HCT116 (cell line): ENCODE measurements around the gene ARHGEF19. TPM values are rescaled to one million over a fixed set of nuclear protein-coding genes. Genes with fewer than 3 reads are reported as not detected.

Experiments
- ATAC-seq: fragments of 200-7000 bp; cut with Tn5 transposase; 2 replicates; pipeline ENCODE4 v1.9.1; 2020; ENCODE audit warnings: mild to moderate bottlenecking, moderate library complexity
- BruUV-seq: library from RNA; stranded (reverse); fragments of 400-500 nt; replicated peaks from 2 replicates; lab custom pipeline; 2021; lab: Mats Ljungman, UMichigan
- CTCF ChIA-PET: fragments of 300-600 bp; sonication (Branson Sonifier 250); formaldehyde crosslinking; loops from one replicate; lab custom pipeline; 2021; ENCODE audit warnings: antibody characterized with exemption; lab: Charles Lee
- POLR2A ChIA-PET: fragments of 300-600, 350-600 bp; sonication (Branson Sonifier 250); formaldehyde crosslinking; loops from one replicate; lab custom pipeline; 2021; ENCODE audit warnings: antibody characterized with exemption; lab: Charles Lee
- RAD21 ChIA-PET, 2 experiments: fragments of 300-600 bp; sonication (Branson Sonifier 250); formaldehyde crosslinking; loops; one replicate each; lab custom pipeline; 2023; ENCODE audit warnings: low total read pairs in 2 of 2; ENCODE audit not compliant: uncharacterized antibody in 2 of 2, unreplicated experiment in 2 of 2, low non-redundant PET in 1 of 2; lab: Charles Lee
- DNase-seq: peaks from one replicate; pipeline ENCODE4 v3.0.0-alpha.2; 2010; ENCODE audit warnings: low read depth, low spot score
- H2AFZ ChIP-seq: fragments of 200-600 bp; shearing (Covaris generic), sonication (generic); 2 replicates; pipeline ENCODE4 v1.6.1; 2017; ENCODE audit warnings: low read depth, mixed run types, mixed read lengths, antibody characterized with exemption, low read length; ENCODE audit not compliant: poor library complexity, severe bottlenecking
- H3K27ac ChIP-seq: 2 replicates; pipeline ENCODE4 v1.5.1; 2012; ENCODE audit warnings: low read depth, low read length
- H3K27me3 ChIP-seq: fragments of 200-600 bp; sonication (generic); 2 replicates; pipeline ENCODE4 v1.6.1; 2016; ENCODE audit warnings: mixed run types, low read length, mixed read lengths; ENCODE audit not compliant: insufficient read depth
- H3K36me3 ChIP-seq, 2 experiments: fragments of 200-500 bp in 1 of 2; fragments of 200-600 bp in 1 of 2; sonication (Bioruptor generic) in 1 of 2; sonication (generic) in 1 of 2; 2 replicates each; pipeline versions ENCODE4 v1.5.1 to v1.6.1; 2014 to 2016; ENCODE audit warnings: low read length in 2 of 2, inconsistent platforms in 1 of 2, mixed read lengths in 1 of 2, mixed run types in 1 of 2; ENCODE audit not compliant: insufficient read depth in 2 of 2, control insufficient read depth in 1 of 2
- H3K4me1 ChIP-seq, 2 experiments: fragments of 200-600 bp in 1 of 2; sonication (generic) in 1 of 2; 2 replicates each; pipeline versions ENCODE4 v1.5.1 to v1.6.1; 2012 to 2017; ENCODE audit warnings: low read length in 2 of 2, inconsistent platforms in 1 of 2, mild to moderate bottlenecking in 1 of 2, mixed read lengths in 1 of 2, mixed run types in 1 of 2, moderate library complexity in 1 of 2; ENCODE audit not compliant: insufficient read depth in 2 of 2, control insufficient read depth in 1 of 2
- H3K4me2 ChIP-seq: fragments of 200-600 bp; sonication (generic); 2 replicates; pipeline ENCODE4 v1.6.1; 2017; ENCODE audit warnings: mixed run types, low read length, mixed read lengths
- H3K4me3 ChIP-seq, 2 experiments: fragments of 200-600 bp in 1 of 2; sonication (generic) in 1 of 2; replicated peaks in 1 of 2; 2 replicates each; pipeline ENCODE4 v1.5.1; 2011 to 2016; ENCODE audit warnings: low read length in 2 of 2, control low read depth in 1 of 2, low read depth in 1 of 2, mild to moderate bottlenecking in 1 of 2, mixed read lengths in 1 of 2, mixed run types in 1 of 2
- H3K79me2 ChIP-seq: fragments of 200-600 bp; sonication (generic); 2 replicates; pipeline ENCODE4 v1.6.1; 2017; ENCODE audit warnings: mild to moderate bottlenecking, mixed run types, low read length, moderate library complexity, mixed read lengths; ENCODE audit not compliant: insufficient read depth
- H3K9ac ChIP-seq: fragments of 200-600 bp; sonication (generic); 2 replicates; pipeline ENCODE4 v1.6.1; 2016; ENCODE audit warnings: low read length, mixed read lengths
- H3K9me2 ChIP-seq: fragments of 200-600 bp; sonication (generic), shearing (Covaris generic); 2 replicates; pipeline ENCODE4 v1.6.1; 2017; ENCODE audit warnings: mixed run types, mild to moderate bottlenecking, moderate library complexity; ENCODE audit not compliant: insufficient read depth
- H3K9me3 ChIP-seq, 2 experiments: fragments of 200-500 bp in 1 of 2; fragments of 200-600 bp in 1 of 2; sonication (Bioruptor generic) in 1 of 2; sonication (generic) in 1 of 2; 2 replicates each; pipeline ENCODE4 v1.6.1; 2014 to 2017; ENCODE audit warnings: low read length in 2 of 2, mixed read lengths in 2 of 2, inconsistent platforms in 1 of 2, low read depth in 1 of 2, mild to moderate bottlenecking in 1 of 2, mixed run types in 1 of 2, moderate library complexity in 1 of 2; ENCODE audit not compliant: control insufficient read depth in 1 of 2, insufficient read depth in 1 of 2
- H4K20me1 ChIP-seq: fragments of 200-600 bp; sonication (generic), shearing (Covaris generic); 2 replicates; pipeline ENCODE4 v1.6.1; 2017; ENCODE audit warnings: mixed run types, mild to moderate bottlenecking, moderate library complexity; ENCODE audit not compliant: insufficient read depth
- ATF3 ChIP-seq: IDR thresholded peaks from 2 replicates; pipeline ENCODE4 v1.6.1; 2012
- CTCF ChIP-seq, 3 experiments: fragments of 200-600 bp in 1 of 3; sonication (generic) in 1 of 3; IDR thresholded peaks in 2 of 3; conservative IDR thresholded peaks in 1 of 3; 2 replicates each; pipeline ENCODE4 v1.5.1; 2012 to 2017; ENCODE audit warnings: low read depth in 2 of 3, low read length in 2 of 3, antibody characterized with exemption in 1 of 3, borderline replicate concordance in 1 of 3, control low read depth in 1 of 3, mild to moderate bottlenecking in 1 of 3, mixed read lengths in 1 of 3, mixed run types in 1 of 3, moderate library complexity in 1 of 3; ENCODE audit not compliant: insufficient read depth in 1 of 3
- EZH2phosphoT487 ChIP-seq: fragments of 200-600 bp; IDR thresholded peaks from 2 replicates; pipeline ENCODE4 v1.6.1; 2018; ENCODE audit warnings: antibody characterized with exemption, borderline replicate concordance
- FOSL1 ChIP-seq: IDR thresholded peaks from 2 replicates; pipeline ENCODE4 v1.6.1; 2012; ENCODE audit warnings: low read depth
- JUND ChIP-seq: IDR thresholded peaks from 2 replicates; pipeline ENCODE4 v1.6.1; 2012
- MAX ChIP-seq: IDR thresholded peaks from 2 replicates; pipeline ENCODE4 v1.6.1; 2012
- POLR2A ChIP-seq: IDR thresholded peaks from 2 replicates; pipeline ENCODE4 v1.7.0; 2011; ENCODE audit warnings: borderline replicate concordance; ENCODE audit not compliant: insufficient read depth, insufficient read length; ENCODE audit errors: extremely low read depth
- POLR2AphosphoS5 ChIP-seq: IDR thresholded peaks from 2 replicates; pipeline ENCODE4 v1.6.1; 2011; ENCODE audit warnings: mild to moderate bottlenecking, low read depth, low read length, moderate library complexity
- RAD21 ChIP-seq: IDR thresholded peaks from 2 replicates; pipeline ENCODE4 v1.6.1; 2012; ENCODE audit warnings: low read depth, mild to moderate bottlenecking
- REST ChIP-seq: IDR thresholded peaks from 2 replicates; pipeline ENCODE4 v1.6.1; 2012; ENCODE audit warnings: low read depth
- SP1 ChIP-seq: IDR thresholded peaks from 2 replicates; pipeline ENCODE4 v1.6.1; 2012; ENCODE audit warnings: low read depth
- SRF ChIP-seq: IDR thresholded peaks from 2 replicates; pipeline ENCODE4 v1.6.1; 2012; ENCODE audit warnings: low read depth
- TCF7L2 ChIP-seq: IDR thresholded peaks from 2 replicates; pipeline ENCODE4 v1.7.0; 2011; ENCODE audit warnings: borderline replicate concordance, inconsistent platforms; ENCODE audit not compliant: insufficient read depth, insufficient read length; ENCODE audit errors: extremely low read depth
- YY1 ChIP-seq: IDR thresholded peaks from 2 replicates; pipeline ENCODE4 v1.6.1; 2011; ENCODE audit warnings: low read length, low read depth, moderate library complexity, mild to moderate bottlenecking; ENCODE audit not compliant: insufficient replicate concordance; ENCODE audit errors: extremely low read depth
- ZNF274 ChIP-seq: fragments of 200-500 bp; sonication (Bioruptor generic); IDR thresholded peaks from 2 replicates; pipeline ENCODE4 v1.6.1; 2014; ENCODE audit warnings: mild to moderate bottlenecking, low read depth, low read length, inconsistent platforms
- intact Hi-C: fragments of 100-400 bp; cut with micrococcal nuclease; formaldehyde crosslinking; loops from 2 replicates; pipeline ENCODE4 v1.10.0; 2022
- total RNA-seq: library from RNA; stranded (reverse); gene quantifications from one replicate; pipeline ENCODE4 v1.2.1, GENCODE V29; 2021; ENCODE audit not compliant: unreplicated experiment

ARHGEF19 gene
- total RNA-seq, 1 experiment from 2014 or later: 59.7 TPM

GRCh38 chr1:16243215-16243610, 30.8 kb upstream of the ARHGEF19 start:
- ChIA-PET POLR2A (no interaction called here), CTCF (interaction anchor here (2.0 to 3.1 kb wide), 3 partner anchors 160 to 170 kb away, joined by 6 to 26 read pairs (median 20); partner anchors contain the start of gene FAM131C), RAD21 (no interaction called here)
- no peaks in the 10 kb centered on the region for H4K20me1 ChIP-seq
- H3K9me2 ChIP-seq: no peaks in the 10 kb centered on the region
- H3K27ac ChIP-seq: no peak overlapping the region
- no peaks in the 10 kb centered on the region for H3K36me3 ChIP-seq
- no peaks in the 10 kb centered on the region for H3K27me3 ChIP-seq
- no peaks in the 10 kb centered on the region for H3K79me2 ChIP-seq
- TF ChIP-seq POLR2AphosphoS5: no peak
- no peak for TF ChIP-seq POLR2A
- TF ChIP-seq EZH2phosphoT487: no peak
- TF ChIP-seq CTCF (IDR thresholded peaks at IDR 0.05 in 2 of 3, conservative IDR thresholded peaks at IDR 0.05 in 1 of 3; ENCODE audit: borderline replicate concordance in 1 of 3, insufficient read depth in 1 of 3, low read depth in 2 of 3, low read length in 2 of 3): no peak
- no peak for TF ChIP-seq YY1
- TF ChIP-seq TCF7L2: no peak
- TF ChIP-seq ZNF274: no peak
- no peak for TF ChIP-seq RAD21
- no peak for TF ChIP-seq MAX
- TF ChIP-seq JUND: no peak
- TF ChIP-seq SP1: no peak
- no peak for TF ChIP-seq ATF3
- no peak for TF ChIP-seq REST
- TF ChIP-seq FOSL1: no peak
- TF ChIP-seq SRF: no peak
- no peak overlapping the region for H3K4me3 ChIP-seq
- no peaks in the 10 kb centered on the region for H3K9me3 ChIP-seq
- no peak overlapping the region for H3K9ac ChIP-seq
- H3K4me2 ChIP-seq: no peak overlapping the region
- no peak for DNase-seq
- intact Hi-C loops: loop anchor here (5.0 kb wide), 1 partner anchor 56 kb away; no protein-coding TSS in a partner anchor
- H3K4me1 ChIP-seq: peaks cover 2 to 5% of the 10 kb centered on the region in 2 experiments
- no TSS peak for BruUV-seq
- H2AFZ ChIP-seq: no peak overlapping the region
- no peak for ATAC-seq
